WTC11 (cell line): ENCODE data around the gene RNF113B. TPM values are rescaled to one million over a fixed set of nuclear protein-coding genes. Genes with fewer than 3 reads are reported as not detected.
A peak's percentile ranks its signal among the peaks of the same experiment; 100 is the strongest.

Source experiments
- ATAC-seq: fragments of 200-7000 bp; cut with Tn5 transposase; 2 replicates; pipeline ENCODE4 v1.10.0; 2021; ENCODE audit warnings: mild to moderate bottlenecking, moderate library complexity
- CTCF ChIA-PET: fragments of 300-600 bp; sonication (Branson Sonifier 250); formaldehyde crosslinking; loops from one replicate; lab custom pipeline; 2021; ENCODE audit warnings: antibody characterized with exemption; lab: Charles Lee
- POLR2A ChIA-PET: fragments of 350-600 bp; sonication (Branson Sonifier 250); formaldehyde crosslinking; loops from one replicate; lab custom pipeline; 2021; ENCODE audit warnings: antibody characterized with exemption; lab: Charles Lee
- DNase-seq: peaks from one replicate; pipeline ENCODE4 v3.0.0; 2021; ENCODE audit warnings: low spot score
- H3K27ac Mint-ChIP-seq: 2 replicates; pipeline ENCODE4 v1.8.0; 2021; ENCODE audit warnings: mixed read lengths
- H3K27me3 Mint-ChIP-seq: 2 replicates; pipeline ENCODE4 v1.8.0; 2021; ENCODE audit warnings: low read depth, mild to moderate bottlenecking, moderate library complexity, mixed read lengths
- H3K36me3 Mint-ChIP-seq: 2 replicates; pipeline ENCODE4 v1.8.0; 2021; ENCODE audit warnings: mixed read lengths
- H3K4me1 Mint-ChIP-seq: 2 replicates; pipeline ENCODE4 v1.8.0; 2022; ENCODE audit warnings: mixed read lengths
- H3K4me3 Mint-ChIP-seq: 2 replicates; pipeline ENCODE4 v1.8.0; 2021; ENCODE audit warnings: mild to moderate bottlenecking, moderate library complexity, mixed read lengths
- H3K9me3 Mint-ChIP-seq: 2 replicates; pipeline ENCODE4 v1.8.0; 2021; ENCODE audit warnings: mixed read lengths
- ATF6 ChIP-seq: sonication (generic); formaldehyde crosslinking; IDR thresholded peaks from 2 replicates; pipeline ENCODE4 v1.8.1; 2023; ENCODE audit warnings: mild to moderate bottlenecking, missing genetic modification reagents
- CREM ChIP-seq: sonication (generic); formaldehyde crosslinking; IDR thresholded peaks from 2 replicates; pipeline ENCODE4 v1.8.1; 2022; ENCODE audit warnings: mild to moderate bottlenecking, missing genetic modification reagents, moderate library complexity
- FOXJ3 ChIP-seq: sonication (generic); formaldehyde crosslinking; IDR thresholded peaks from 2 replicates; pipeline ENCODE4 v1.9.0; 2021; ENCODE audit warnings: missing genetic modification reagents, mild to moderate bottlenecking, borderline replicate concordance
- MAX ChIP-seq: sonication (generic); formaldehyde crosslinking; IDR thresholded peaks from 2 replicates; pipeline ENCODE4 v1.8.0; 2022; ENCODE audit warnings: mild to moderate bottlenecking, missing genetic modification reagents
- NFATC4 ChIP-seq: fragments of 250-450 bp; sonication (Bioruptor Pico); IDR thresholded peaks from 2 replicates; pipeline ENCODE4 v1.9.0; 2021; ENCODE audit warnings: mild to moderate bottlenecking
- NFYB ChIP-seq: sonication (generic); formaldehyde crosslinking; conservative IDR thresholded peaks from 2 replicates; pipeline ENCODE4 v1.8.0; 2022; ENCODE audit warnings: low read depth, missing genetic modification reagents
- OVOL2 ChIP-seq: fragments of 250-450 bp; sonication (Bioruptor Pico); IDR thresholded peaks from 2 replicates; pipeline ENCODE4 v1.9.0; 2021; ENCODE audit warnings: mild to moderate bottlenecking, borderline replicate concordance
- PREB ChIP-seq: sonication (generic); formaldehyde crosslinking; IDR thresholded peaks from 2 replicates; pipeline ENCODE4 v1.8.1; 2022; ENCODE audit warnings: mild to moderate bottlenecking, missing genetic modification reagents, moderate library complexity, borderline replicate concordance
- SMAD3 ChIP-seq: sonication (generic); formaldehyde crosslinking; IDR thresholded peaks from 2 replicates; pipeline ENCODE4 v1.8.0; 2022; ENCODE audit warnings: missing genetic modification reagents, mild to moderate bottlenecking, borderline replicate concordance
- SP1 ChIP-seq: sonication (generic); formaldehyde crosslinking; conservative IDR thresholded peaks from 2 replicates; pipeline ENCODE4 v1.8.1; 2022; ENCODE audit warnings: missing genetic modification reagents
- ZNF121 ChIP-seq: sonication (generic); formaldehyde crosslinking; IDR thresholded peaks from 2 replicates; pipeline ENCODE4 v1.8.0; 2023; ENCODE audit warnings: missing genetic modification reagents
- ZNF317 ChIP-seq: sonication (generic); formaldehyde crosslinking; IDR thresholded peaks from 2 replicates; pipeline ENCODE4 v1.8.1; 2023; ENCODE audit warnings: low read depth, mild to moderate bottlenecking, moderate library complexity, missing genetic modification reagents, borderline replicate concordance
- ZNF532 ChIP-seq: fragments of 250-450 bp; sonication (Bioruptor Pico); IDR thresholded peaks from 2 replicates; pipeline ENCODE4 v1.9.0; 2021; ENCODE audit warnings: mild to moderate bottlenecking, borderline replicate concordance
- total RNA-seq: library from RNA; stranded (reverse); gene quantifications from 3 replicates; pipeline ENCODE4 v1.2.3, GENCODE V29; 2021
- TF ChIP-seq, protein P1 (sequence below): fragments of 250-450 bp; sonication (Bioruptor Pico); IDR thresholded peaks from 2 replicates; pipeline ENCODE4 v1.9.0; 2021; ENCODE audit warnings: mild to moderate bottlenecking

RNF113B gene
- total RNA-seq, 1 experiment from 2014 or later = not detected

GRCh38 chr13:98208606-98209005 lies 31.5 kb upstream of the RNF113B start:
- CTCF ChIA-PET = no interaction called here
- no peak for TF ChIP-seq SP1 (CRISPR knock-in tag)
- TF ChIP-seq, all 79 proteins: peak for 0
- no peaks in the 10 kb centered on the region for H3K27me3 Mint-ChIP-seq

DNA sequence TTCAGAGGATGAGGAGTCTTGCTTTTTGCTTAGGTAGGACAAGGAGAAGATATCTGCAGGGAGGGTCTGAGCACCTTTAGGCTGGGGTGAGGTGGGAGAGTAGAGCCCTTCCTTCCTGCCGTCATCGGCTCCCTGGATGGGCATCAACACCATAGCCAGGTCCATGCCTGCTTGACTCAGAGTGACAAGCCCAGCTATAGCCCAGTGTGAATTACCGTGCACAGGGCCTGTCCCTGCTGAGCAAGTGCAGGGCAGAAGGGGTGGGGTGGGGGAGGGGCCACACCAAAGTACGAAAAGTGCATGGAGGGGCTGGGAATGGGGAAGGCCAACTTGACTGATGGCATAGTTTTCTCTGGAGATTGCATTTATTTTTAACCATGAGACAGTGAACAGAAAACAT lies 30.3 kb upstream of the RNF113B start:
- CTCF ChIA-PET = no interaction called here
- ATAC-seq = peak; percentile 50
- no peak overlapping the region for H3K4me3 Mint-ChIP-seq
- H3K27me3 Mint-ChIP-seq = no peaks in the 10 kb centered on the region
- peaks cover 43% of the 10 kb centered on the region for H3K9me3 Mint-ChIP-seq
- TF ChIP-seq OVOL2 (CRISPR knock-in tag) = no peak
- TF ChIP-seq CREM (CRISPR knock-in tag) = no peak
- TF ChIP-seq ZNF532 (CRISPR knock-in tag) = no peak
- TF ChIP-seq, all 79 proteins: peak for 0
- DNase-seq = no peak
- Mint-ChIP-seq H3K36me3 (peaks cover 58% of the 10 kb centered on the region), H3K4me1 (peaks cover 24% of the 10 kb centered on the region), H3K27ac (peak overlapping the region; percentile 67; the same call in 1 of the 2 replicates)
- POLR2A ChIA-PET = no interaction called here

More at GRCh38 chr13:98208606-98209005, 31.5 kb upstream of the RNF113B start:
- ATAC-seq (no peak), DNase-seq (no peak)
- Mint-ChIP-seq H3K27ac (peak overlapping the region; percentile 71; the same call in 1 of the 2 replicates), H3K36me3 (peaks cover 52% of the 10 kb centered on the region), H3K4me3 (no peak overlapping the region), H3K9me3 (peaks cover 43% of the 10 kb centered on the region), H3K4me1 (peaks cover 29% of the 10 kb centered on the region)
- POLR2A ChIA-PET = no interaction called here

- no peak for DNase-seq
- Mint-ChIP-seq H3K4me1 (peaks cover 25% of the 10 kb centered on the region), H3K36me3 (peaks cover 58% of the 10 kb centered on the region), H3K4me3 (no peak overlapping the region), H3K27me3 (no peaks in the 10 kb centered on the region), H3K9me3 (peaks cover 43% of the 10 kb centered on the region), H3K27ac (no peak overlapping the region)
- ATAC-seq = no peak
- no peak for TF ChIP-seq FOXJ3
- TF ChIP-seq PREB (CRISPR knock-in tag) = no peak
- TF ChIP-seq ZNF121 (CRISPR knock-in tag) = no peak
- CTCF ChIA-PET = no interaction called here
- POLR2A ChIA-PET = no interaction called here
Observed at GRCh38 chr13:98206946-98207345, 29.9 kb upstream of the RNF113B start.

DNA sequence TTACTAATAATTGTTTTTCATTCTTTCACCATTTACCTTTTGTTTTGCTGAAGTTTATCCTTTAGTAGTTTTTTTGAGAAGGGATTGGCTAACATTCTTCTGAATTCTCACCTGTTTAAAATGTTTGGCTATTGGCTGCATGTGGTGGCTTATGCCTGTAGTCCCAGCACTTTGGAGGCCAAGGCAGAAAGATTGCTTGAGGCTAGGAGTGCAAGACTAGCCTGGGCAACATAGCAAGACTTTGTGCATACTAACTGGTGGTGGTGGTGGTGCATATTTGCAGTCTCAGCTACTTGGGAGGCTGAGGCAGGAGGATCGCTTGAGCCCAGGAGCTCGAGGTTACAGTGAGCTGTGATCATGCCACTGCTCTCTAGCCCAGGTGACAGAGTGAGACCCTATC lies 27.5 kb upstream of the RNF113B start:
- DNase-seq (no peak), ATAC-seq (no peak)
- Mint-ChIP-seq H3K27ac (no peak overlapping the region), H3K4me1 (peaks cover 45% of the 10 kb centered on the region), H3K36me3 (peaks cover 39% of the 10 kb centered on the region), H3K9me3 (peaks cover 25% of the 10 kb centered on the region), H3K27me3 (no peaks in the 10 kb centered on the region), H3K4me3 (no peak overlapping the region)
- TF ChIP-seq MAX (CRISPR knock-in tag) = no peak
- no peak for TF ChIP-seq ATF6 (CRISPR knock-in tag)
- TF ChIP-seq NFATC4 (CRISPR knock-in tag) = no peak
- no peak for TF ChIP-seq PREB (CRISPR knock-in tag)
- no peak for TF ChIP-seq ZNF317 (CRISPR knock-in tag)
- no peak for TF ChIP-seq NFYB
- TF ChIP-seq, protein P1, sequence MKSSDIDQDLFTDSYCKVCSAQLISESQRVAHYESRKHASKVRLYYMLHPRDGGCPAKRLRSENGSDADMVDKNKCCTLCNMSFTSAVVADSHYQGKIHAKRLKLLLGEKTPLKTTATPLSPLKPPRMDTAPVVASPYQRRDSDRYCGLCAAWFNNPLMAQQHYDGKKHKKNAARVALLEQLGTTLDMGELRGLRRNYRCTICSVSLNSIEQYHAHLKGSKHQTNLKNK (CRISPR knock-in tag) = no peak
- no peak for TF ChIP-seq SMAD3 (CRISPR knock-in tag)
- CTCF ChIA-PET = no interaction called here
- POLR2A ChIA-PET = no interaction called here
